Thoracic aorta endothelial cell (primary cell): ENCODE data around the gene PCDHA11. TPM values are rescaled to one million over a fixed set of nuclear protein-coding genes. Genes with fewer than 3 reads are reported as not detected.

Source experiments
- total RNA-seq: library from RNA; depleted of rRNA; stranded (reverse); fragments of >200 nt; gene quantifications from 2 replicates; pipeline ENCODE4 v1.2.3, GENCODE V29; 2012

Gene PCDHA11, protein sequence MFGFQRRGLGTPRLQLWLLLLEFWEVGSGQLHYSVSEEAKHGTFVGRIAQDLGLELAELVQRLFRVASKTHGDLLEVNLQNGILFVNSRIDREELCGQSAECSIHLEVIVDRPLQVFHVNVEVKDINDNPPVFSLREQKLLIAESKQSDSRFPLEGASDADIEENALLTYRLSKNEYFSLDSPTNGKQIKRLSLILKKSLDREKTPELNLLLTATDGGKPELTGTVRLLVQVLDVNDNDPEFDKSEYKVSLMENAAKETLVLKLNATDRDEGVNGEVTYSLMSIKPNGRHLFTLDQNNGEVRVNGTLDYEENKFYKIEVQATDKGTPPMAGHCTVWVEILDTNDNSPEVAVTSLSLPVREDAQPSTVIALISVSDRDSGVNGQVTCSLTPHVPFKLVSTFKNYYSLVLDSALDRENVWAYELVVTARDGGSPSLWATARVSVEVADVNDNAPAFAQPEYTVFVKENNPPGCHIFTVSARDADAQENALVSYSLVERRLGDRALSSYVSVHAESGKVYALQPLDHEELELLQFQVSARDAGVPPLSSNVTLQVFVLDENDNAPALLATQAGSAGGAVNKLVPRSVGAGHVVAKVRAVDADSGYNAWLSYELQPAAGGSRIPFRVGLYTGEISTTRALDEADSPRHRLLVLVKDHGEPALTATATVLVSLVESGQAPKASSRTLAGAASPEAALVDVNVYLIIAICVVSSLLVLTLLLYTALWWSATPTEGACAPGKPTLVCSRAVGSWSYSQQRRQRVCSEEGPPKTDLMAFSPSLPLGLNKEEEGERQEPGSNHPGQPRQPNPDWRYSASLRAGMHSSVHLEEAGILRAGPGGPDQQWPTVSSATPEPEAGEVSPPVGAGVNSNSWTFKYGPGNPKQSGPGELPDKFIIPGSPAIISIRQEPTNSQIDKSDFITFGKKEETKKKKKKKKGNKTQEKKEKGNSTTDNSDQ
- total RNA-seq, result under 0.01 TPM in 1 of 2 replicates, not detected in the other

DNA sequence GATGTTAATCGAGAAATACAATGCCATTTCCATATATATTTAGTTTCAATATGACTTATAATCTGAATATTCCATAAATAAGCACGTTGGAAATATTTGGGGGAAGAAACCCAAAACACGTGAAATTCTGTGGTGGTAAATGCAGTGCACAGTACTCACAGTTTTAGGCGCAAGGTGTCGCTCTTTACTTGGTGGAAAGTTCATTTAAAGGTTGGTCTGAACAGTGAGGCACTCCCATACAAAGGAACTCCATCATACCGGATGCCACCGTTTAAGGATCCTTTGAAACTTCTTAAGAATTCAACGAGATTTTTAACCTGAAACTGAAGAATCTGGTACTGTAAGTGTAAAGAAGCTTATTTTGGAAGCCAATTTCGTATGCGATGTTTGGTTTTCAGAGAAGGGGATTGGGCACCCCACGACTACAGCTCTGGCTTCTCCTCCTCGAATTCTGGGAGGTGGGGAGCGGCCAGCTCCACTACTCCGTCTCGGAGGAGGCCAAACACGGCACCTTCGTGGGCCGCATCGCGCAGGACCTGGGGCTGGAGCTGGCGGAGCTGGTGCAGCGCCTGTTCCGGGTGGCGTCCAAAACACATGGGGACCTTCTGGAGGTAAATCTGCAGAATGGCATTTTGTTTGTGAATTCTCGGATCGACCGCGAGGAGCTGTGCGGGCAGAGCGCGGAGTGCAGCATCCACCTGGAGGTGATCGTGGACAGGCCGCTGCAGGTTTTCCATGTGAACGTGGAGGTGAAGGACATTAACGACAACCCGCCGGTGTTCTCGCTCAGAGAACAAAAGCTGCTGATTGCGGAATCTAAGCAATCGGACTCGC is at the start of gene PCDHA11:
Gene PCDHA11, plus strand, starts transcription at position 237 of the 834 bp plus-strand sequence. Its CDS starts 147 bp downstream, at position 384.

DNA sequence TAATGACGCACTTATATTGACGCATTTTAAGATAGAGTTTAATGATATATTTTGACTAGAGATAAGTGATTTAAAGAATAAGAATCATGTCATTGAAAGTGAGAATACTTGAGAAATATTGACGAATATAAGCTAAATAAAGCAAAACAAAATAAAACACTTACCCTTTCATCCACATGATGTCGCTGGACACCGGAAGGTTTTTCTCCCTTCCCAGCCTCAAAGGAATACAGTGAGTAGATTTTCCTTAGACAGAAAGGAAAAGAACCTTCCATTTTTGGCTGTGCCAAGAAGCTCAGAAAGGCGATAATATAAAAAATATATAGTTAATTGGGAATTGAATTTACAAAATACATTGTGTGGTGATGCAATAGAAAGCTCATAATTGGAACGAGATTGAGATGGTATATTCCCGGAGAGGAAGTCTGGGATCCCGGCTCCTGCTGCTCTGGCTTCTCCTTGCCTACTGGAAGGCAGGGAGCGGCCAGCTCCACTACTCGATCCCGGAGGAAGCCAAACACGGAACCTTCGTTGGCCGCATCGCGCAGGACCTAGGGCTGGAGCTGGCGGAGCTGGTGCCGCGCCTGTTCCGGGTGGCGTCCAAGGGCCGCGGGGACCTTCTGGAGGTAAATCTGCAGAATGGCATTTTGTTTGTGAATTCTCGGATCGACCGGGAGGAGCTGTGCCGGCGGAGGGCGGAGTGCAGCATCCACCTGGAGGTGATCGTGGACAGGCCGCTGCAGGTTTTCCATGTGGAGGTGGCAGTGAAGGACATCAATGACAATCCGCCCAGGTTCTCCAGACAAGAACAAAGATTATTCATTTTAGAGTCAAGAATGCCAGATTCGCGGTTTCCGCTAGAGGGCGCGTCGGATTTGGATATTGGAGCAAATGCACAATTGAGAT is 47.1 kb upstream of the PCDHA11 start, which contains the start of gene PCDHA5:
Gene PCDHA5, plus strand, starts transcription at position 239 of the 906 bp plus-strand sequence.

DNA sequence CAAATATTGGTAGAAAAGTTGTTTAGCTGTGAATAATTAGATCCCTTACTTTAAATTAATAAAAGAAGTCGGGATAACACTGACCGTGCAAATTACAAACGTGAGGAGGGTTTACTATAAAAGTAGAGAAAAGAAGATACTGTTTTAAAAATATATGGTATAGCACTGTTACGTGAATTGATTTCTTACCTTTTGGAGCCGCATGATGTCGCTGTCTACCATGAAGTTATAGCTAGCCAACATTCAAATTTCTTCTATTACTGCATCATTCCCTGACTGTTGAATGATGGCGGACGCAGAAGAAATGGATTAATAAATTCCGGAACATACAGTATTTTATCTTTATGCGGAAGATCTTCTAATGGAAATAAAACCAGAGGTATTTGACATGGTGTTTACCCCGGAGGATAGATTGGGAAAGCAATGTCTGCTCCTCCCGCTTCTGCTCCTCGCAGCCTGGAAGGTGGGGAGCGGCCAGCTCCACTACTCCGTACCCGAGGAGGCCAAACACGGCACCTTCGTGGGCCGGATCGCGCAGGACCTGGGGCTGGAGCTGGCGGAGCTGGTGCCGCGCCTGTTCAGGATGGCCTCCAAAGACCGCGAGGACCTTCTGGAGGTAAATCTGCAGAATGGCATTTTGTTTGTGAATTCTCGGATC is 40.9 kb upstream of the PCDHA11 start, which contains the start of gene PCDHA6:
Gene PCDHA6, plus strand, starts transcription at position 257 of the 658 bp plus-strand sequence. Its CDS starts 132 bp downstream, at position 389.

GRCh38 chr5:140833993-140834392 is 34.8 kb upstream of the PCDHA11 start, which contains the start of gene PCDHA7:
TSS of gene PCDHA7 (plus strand) at chr5:140834269. CDS start at chr5:140834384, 115 bp downstream.

GRCh38 chr5:140840978-140841962 is 27.5 kb upstream of the PCDHA11 start, which contains the start of gene PCDHA8:
TSS of gene PCDHA8 (plus strand) at chr5:140841187. CDS start at chr5:140841322, 135 bp downstream.

DNA sequence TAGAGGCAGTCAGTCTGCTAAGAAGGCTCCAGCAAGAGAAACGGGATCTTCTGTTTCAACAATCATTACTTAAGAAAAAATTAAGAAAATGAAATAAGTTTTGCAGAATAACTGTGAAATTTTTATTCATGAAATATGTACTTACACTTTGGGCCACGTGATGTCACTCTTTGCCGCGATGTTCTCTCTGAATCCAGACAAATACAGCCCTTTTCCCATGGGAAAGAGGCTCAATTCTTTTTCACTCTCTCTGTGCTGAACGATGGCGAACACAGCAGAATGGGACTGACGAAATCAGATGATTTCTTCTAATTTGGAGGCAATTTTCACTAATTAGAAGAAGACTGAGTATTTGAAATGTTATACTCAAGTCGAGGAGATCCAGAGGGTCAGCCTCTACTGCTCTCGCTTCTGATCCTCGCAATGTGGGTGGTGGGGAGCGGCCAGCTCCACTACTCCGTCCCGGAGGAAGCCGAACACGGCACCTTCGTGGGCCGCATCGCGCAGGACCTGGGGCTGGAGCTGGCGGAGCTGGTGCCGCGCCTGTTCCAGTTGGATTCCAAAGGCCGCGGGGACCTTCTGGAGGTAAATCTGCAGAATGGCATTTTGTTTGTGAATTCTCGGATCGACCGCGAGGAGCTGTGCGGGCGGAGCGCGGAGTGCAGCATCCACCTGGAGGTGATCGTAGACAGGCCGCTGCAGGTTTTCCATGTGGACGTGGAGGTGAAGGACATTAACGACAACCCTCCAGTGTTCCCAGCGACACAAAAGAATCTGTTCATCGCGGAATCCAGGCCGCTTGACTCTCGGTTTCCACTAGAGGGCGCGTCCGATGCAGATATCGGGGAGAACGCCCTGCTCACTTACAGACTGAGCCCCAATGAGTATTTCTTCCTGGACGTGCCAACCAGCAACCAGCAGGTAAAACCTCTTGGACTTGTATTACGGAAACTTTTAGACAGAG is 20.3 kb upstream of the PCDHA11 start, which contains the start of gene PCDHA9:
Gene PCDHA9, plus strand, starts transcription at position 244 of the 964 bp plus-strand sequence. Its CDS starts 114 bp downstream, at position 358.

GRCh38 chr5:140855772-140856674 is 12.7 kb upstream of the PCDHA11 start, which contains the start of gene PCDHA10:
TSS of gene PCDHA10 (plus strand) at chr5:140855897. CDS start at chr5:140856049, 152 bp downstream.

GRCh38 chr5:140875085-140876065 is 6.6 kb downstream of the PCDHA11 start, which contains the start of gene PCDHA12:
TSS of gene PCDHA12 (plus strand) at chr5:140875308. CDS start at chr5:140875473, 165 bp downstream.

GRCh38 chr5:140881889-140882590 is 13.3 kb downstream of the PCDHA11 start, which contains the start of gene PCDHA13:
TSS of gene PCDHA13 (plus strand) at chr5:140882124. CDS start at chr5:140882269, 145 bp downstream.

Other genes starting within 250 kb of the PCDHA11 start
- 0.14 and 0.40 TPM in 2 replicates for gene CD14, start 235.8 kb upstream of the PCDHA11 start, total RNA-seq
- gene TMCO6, start 229.5 kb upstream of the PCDHA11 start, total RNA-seq, result 21.3 and 49.0 TPM in 2 replicates
- gene NDUFA2, start 221.3 kb upstream of the PCDHA11 start, total RNA-seq, result 30.3 and 31.0 TPM in 2 replicates
- 105 and 117 TPM in 2 replicates for gene IK, start 221.1 kb upstream of the PCDHA11 start, total RNA-seq
- 25.3 and 26.6 TPM in 2 replicates for gene WDR55, start 204.1 kb upstream of the PCDHA11 start, total RNA-seq
- gene DND1, start 195.4 kb upstream of the PCDHA11 start, total RNA-seq, result 0.43 and 0.53 TPM in 2 replicates
- 72.0 and 73.0 TPM in 2 replicates for gene HARS1, start 177.6 kb upstream of the PCDHA11 start, total RNA-seq
- 33.2 and 34.8 TPM in 2 replicates for gene HARS2, start 177.5 kb upstream of the PCDHA11 start, total RNA-seq
- gene ZMAT2, start 168.5 kb upstream of the PCDHA11 start, total RNA-seq, result 33.0 and 40.3 TPM in 2 replicates
- gene PCDHA1, start 82.8 kb upstream of the PCDHA11 start, total RNA-seq, result not detected in 2 replicates
- under 0.01 TPM in 1 of 2 replicates, not detected in the other for gene PCDHA2, start 74.1 kb upstream of the PCDHA11 start, total RNA-seq
- gene PCDHA3, start 67.9 kb upstream of the PCDHA11 start, total RNA-seq, result 0.13 and 0.14 TPM in 2 replicates
- gene PCDHA4, start 61.9 kb upstream of the PCDHA11 start, total RNA-seq, result 0.22 and 0.27 TPM in 2 replicates
- gene PCDHA5, start 47.3 kb upstream of the PCDHA11 start, total RNA-seq, result under 0.01 and 0.07 TPM in 2 replicates
- 0.13 and 0.22 TPM in 2 replicates for gene PCDHA6, start 41.0 kb upstream of the PCDHA11 start, total RNA-seq
- 0.07 and 0.40 TPM in 2 replicates for gene PCDHA7, start 34.7 kb upstream of the PCDHA11 start, total RNA-seq
- gene PCDHA8, start 27.8 kb upstream of the PCDHA11 start, total RNA-seq, result under 0.01 TPM in 2 replicates
- gene PCDHA9, start 20.6 kb upstream of the PCDHA11 start, total RNA-seq, result under 0.01 and 0.07 TPM in 2 replicates
- gene PCDHA10, start 13.1 kb upstream of the PCDHA11 start, total RNA-seq, result 0.07 and 0.27 TPM in 2 replicates
- gene PCDHA12, start 6.4 kb downstream of the PCDHA11 start, total RNA-seq, result under 0.01 TPM in 1 of 2 replicates, not detected in the other
- gene PCDHA13, start 13.2 kb downstream of the PCDHA11 start, total RNA-seq, result not detected in 2 replicates
- under 0.01 TPM in 1 of 2 replicates, not detected in the other for gene PCDHAC1, start 57.3 kb downstream of the PCDHA11 start, total RNA-seq
- 1.8 and 3.3 TPM in 2 replicates for gene PCDHAC2, start 97.5 kb downstream of the PCDHA11 start, total RNA-seq
- not detected in 2 replicates for gene PCDHB1, start 182.4 kb downstream of the PCDHA11 start, total RNA-seq
- gene PCDHB2, start 225.7 kb downstream of the PCDHA11 start, total RNA-seq, result 0.66 and 0.72 TPM in 2 replicates
- 0.14 and 0.27 TPM in 2 replicates for gene PCDHB3, start 231.5 kb downstream of the PCDHA11 start, total RNA-seq